ENCODE measurements around the gene FBN2.

FBN2 gene

DNA sequence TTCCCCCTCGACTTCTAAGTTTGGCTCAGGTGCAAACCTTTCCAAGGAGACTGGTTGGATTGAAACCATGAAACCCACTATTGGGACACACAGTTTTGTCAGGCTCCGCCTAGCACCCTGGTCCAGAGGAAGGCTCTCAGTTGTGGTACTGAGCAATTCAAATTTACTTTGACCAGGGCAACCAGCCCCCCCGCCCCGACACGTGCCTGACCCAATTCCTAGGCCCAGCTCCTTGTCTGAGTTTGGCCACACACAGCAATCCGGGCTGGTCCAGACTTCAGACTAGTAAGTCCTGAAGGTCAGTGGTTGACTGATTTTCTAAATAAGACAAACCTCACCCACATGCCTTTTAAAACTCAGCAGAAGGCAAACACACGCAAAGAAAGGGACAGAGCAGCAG is 321.8 kb downstream of the FBN2 start:
- in situ Hi-C loops (cut with MboI; ENCODE audit: low sequenced_read_pairs), result loop anchor here (25.0 kb wide), 2 partner anchors 654 to 1546 kb away; no protein-coding TSS in a partner anchor

DNA sequence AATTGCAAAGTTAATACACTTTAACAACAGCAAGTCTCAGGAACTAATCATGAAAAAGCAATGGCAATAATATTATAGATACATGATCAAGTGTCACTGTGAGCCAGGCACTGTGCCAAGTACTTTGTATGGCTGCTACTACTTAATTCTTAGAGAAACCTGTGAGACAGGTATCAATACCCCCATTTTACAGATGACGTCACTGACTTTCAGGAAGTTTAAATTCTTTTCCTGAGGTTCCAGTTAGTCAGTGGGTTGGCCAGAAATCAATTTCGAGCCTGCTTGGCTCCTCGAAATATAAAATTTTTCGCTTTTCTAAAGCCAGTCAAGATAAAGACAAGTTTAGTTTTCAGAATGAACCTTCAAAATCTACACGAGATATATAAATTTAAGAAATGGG is 324.2 kb downstream of the FBN2 start:
- in situ Hi-C loops (cut with MboI; ENCODE audit: low sequenced_read_pairs), result loop anchor here (25.0 kb wide), 2 partner anchors 652 to 1548 kb away; no protein-coding TSS in a partner anchor

DNA sequence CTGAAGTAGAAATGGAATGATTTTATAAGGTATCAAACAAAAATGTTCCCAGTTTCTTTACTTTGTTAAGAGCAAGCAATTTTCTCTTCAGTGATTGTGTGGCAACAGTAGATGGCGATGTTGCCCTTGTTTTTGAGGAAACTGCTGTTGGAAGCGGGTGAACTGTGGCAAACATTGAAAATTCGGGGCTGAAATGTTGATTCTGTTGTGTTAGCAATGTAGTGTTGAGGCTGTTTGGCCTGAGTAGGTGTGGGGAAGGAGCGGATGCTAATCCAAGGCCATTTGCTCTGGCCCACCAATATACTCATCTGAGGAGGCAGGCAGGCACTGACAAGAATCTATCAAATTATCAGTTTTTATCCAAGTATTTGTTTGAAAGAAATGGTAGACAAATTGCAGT is 324.7 kb downstream of the FBN2 start:
- in situ Hi-C loops (cut with MboI; ENCODE audit: low sequenced_read_pairs), result loop anchor here (25.0 kb wide), 2 partner anchors 651 to 1549 kb away; no protein-coding TSS in a partner anchor

DNA sequence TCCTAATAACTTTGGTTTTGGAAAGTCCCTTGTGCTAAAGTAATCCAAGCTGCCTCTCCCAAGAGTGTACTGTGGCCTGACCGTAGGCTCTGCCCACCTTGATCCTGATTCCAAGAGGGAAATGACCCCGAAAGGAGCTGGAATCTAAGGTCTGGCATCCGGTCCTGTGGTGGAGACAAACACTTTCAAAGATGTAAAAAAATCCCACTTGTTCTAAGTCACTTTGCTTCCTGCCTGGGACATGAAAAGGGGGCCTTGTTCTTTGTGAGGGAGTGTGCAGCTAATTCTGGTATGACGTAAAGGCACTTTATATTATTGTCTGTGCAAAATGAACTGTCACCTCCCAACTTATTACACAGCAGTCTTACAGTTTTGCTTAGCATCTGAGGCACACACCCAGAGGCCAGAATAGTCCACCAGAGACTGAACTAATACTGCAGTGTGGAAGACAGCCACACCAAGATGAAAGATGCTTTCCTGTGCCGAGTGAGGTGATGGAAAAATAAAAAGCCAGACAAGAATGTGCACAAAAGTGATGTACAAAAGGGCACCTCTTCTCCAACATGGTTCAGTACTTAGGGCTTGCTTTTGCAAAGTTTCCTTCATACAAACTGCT is 325.7 kb downstream of the FBN2 start:
- in situ Hi-C loops (cut with MboI; ENCODE audit: low sequenced_read_pairs), result loop anchor here (25.0 kb wide), 2 partner anchors 650 to 1550 kb away; no protein-coding TSS in a partner anchor

DNA sequence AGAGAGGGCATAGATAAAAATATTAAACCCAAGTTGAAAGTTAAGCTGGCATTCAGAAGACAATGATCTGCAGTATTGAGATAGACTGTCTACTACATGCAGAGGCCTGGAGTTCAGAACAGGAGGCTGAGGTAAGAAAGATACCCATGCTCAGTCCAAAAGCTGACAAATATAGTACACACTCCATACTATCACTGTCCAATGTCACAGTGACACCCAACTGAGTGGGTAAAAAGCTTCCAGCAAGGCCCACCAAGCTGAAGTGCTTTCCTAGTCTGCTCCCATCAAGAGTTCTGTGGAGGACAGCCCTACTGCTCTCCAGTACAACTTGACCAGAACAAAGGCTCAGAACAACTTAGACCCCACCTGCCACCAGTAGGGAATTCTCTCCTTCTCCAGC is 329.6 kb downstream of the FBN2 start:
- in situ Hi-C loops (cut with MboI; ENCODE audit: low sequenced_read_pairs), result loop anchor here (25.0 kb wide), 2 partner anchors 646 to 1554 kb away; no protein-coding TSS in a partner anchor
